Osteoblast (primary cell): ENCODE results near the gene TIAM2. TPM values are rescaled to one million over a fixed set of nuclear protein-coding genes. Genes with fewer than 3 reads are reported as not detected.
A peak's percentile ranks its signal among the peaks of the same experiment; 100 is the strongest.

Experiments
- DNase-seq: peaks from one replicate; pipeline ENCODE4 v3.0.0; 2011; ENCODE audit warnings: low spot score, mixed read lengths; ENCODE audit not compliant: insufficient read length; ENCODE audit errors: missing footprints
- H2AFZ ChIP-seq: 2 replicates; pipeline ENCODE4 v1.6.0; 2011; ENCODE audit warnings: mild to moderate bottlenecking, low read length
- H3K27ac ChIP-seq: 2 replicates; pipeline ENCODE4 v1.5.1; 2011; ENCODE audit warnings: mild to moderate bottlenecking, low read depth, low read length, moderate library complexity
- H3K27me3 ChIP-seq: 2 replicates; pipeline ENCODE4 v1.6.0; 2012; ENCODE audit warnings: mild to moderate bottlenecking, control low read depth, inconsistent platforms, low read length, moderate library complexity; ENCODE audit not compliant: insufficient read depth
- H3K36me3 ChIP-seq: 2 replicates; pipeline ENCODE4 v1.5.1; 2011; ENCODE audit warnings: mild to moderate bottlenecking, low read length, control low read depth, moderate library complexity; ENCODE audit not compliant: insufficient read depth
- H3K4me1 ChIP-seq: 2 replicates; pipeline ENCODE4 v1.5.1; 2011; ENCODE audit warnings: mild to moderate bottlenecking, low read length, control low read depth, moderate library complexity; ENCODE audit not compliant: insufficient read depth
- H3K4me2 ChIP-seq: 2 replicates; pipeline ENCODE4 v1.6.0; 2011; ENCODE audit warnings: mild to moderate bottlenecking, low read length; ENCODE audit not compliant: insufficient read depth
- H3K4me3 ChIP-seq: fragments of 200-600 bp; sonication (generic); 3 replicates; pipeline ENCODE4 v1.5.1; 2012; ENCODE audit warnings: mild to moderate bottlenecking, low read length, inconsistent platforms; ENCODE audit not compliant: insufficient read depth
- H3K79me2 ChIP-seq: 2 replicates; pipeline ENCODE4 v1.6.0; 2012; ENCODE audit warnings: mild to moderate bottlenecking, low read length, control low read depth, inconsistent platforms; ENCODE audit not compliant: insufficient read depth
- H3K9me3 ChIP-seq: 2 replicates; pipeline ENCODE4 v1.5.1; 2011; ENCODE audit warnings: low read depth, low read length, control low read depth
- H4K20me1 ChIP-seq: 2 replicates; pipeline ENCODE4 v1.6.0; 2012; ENCODE audit warnings: mild to moderate bottlenecking, low read length, control low read depth; ENCODE audit not compliant: insufficient read depth
- CTCF ChIP-seq: IDR thresholded peaks from 2 replicates; pipeline ENCODE4 v1.5.1; 2011; ENCODE audit warnings: mild to moderate bottlenecking, low read depth, low read length, moderate library complexity; ENCODE audit errors: extremely low read depth
- total RNA-seq: library from RNA; depleted of rRNA; stranded (reverse); fragments of >200 nt; gene quantifications from 2 replicates; pipeline ENCODE4 v1.2.3, GENCODE V29; 2012

Gene TIAM2
- total RNA-seq, 1 donor = 31.8 TPM

- DNase-seq = peak; percentile 19
- Histone ChIP-seq H3K4me3 (peak overlapping the region; percentile 71), H3K79me2 (peaks cover 57% of the 10 kb centered on the region), H3K4me1 (peaks cover 30% of the 10 kb centered on the region), H3K27me3 (no peaks in the 10 kb centered on the region), H3K4me2 (peak overlapping the region; percentile 74), H3K27ac (peak overlapping the region; percentile 88), H3K9me3 (no peaks in the 10 kb centered on the region), H2AFZ (no peak overlapping the region), H4K20me1 (no peaks in the 10 kb centered on the region), H3K36me3 (no peaks in the 10 kb centered on the region)
- TF ChIP-seq CTCF = no peak
Measured at GRCh38 chr6:155108070-155108820, 113.1 kb downstream of the TIAM2 start.

- Histone ChIP-seq H3K36me3 (no peaks in the 10 kb centered on the region), H3K27ac (no peak overlapping the region), H3K4me2 (no peak overlapping the region), H3K79me2 (peaks cover 76% of the 10 kb centered on the region), H3K27me3 (no peaks in the 10 kb centered on the region), H2AFZ (no peak overlapping the region), H3K9me3 (no peaks in the 10 kb centered on the region), H3K4me1 (peaks cover 25% of the 10 kb centered on the region), H4K20me1 (no peaks in the 10 kb centered on the region), H3K4me3 (no peak overlapping the region)
- DNase-seq = no peak
- TF ChIP-seq CTCF = no peak
Measured at GRCh38 chr6:155110721-155111120, 115.6 kb downstream of the TIAM2 start.

- H3K9me3 ChIP-seq = no peaks in the 10 kb centered on the region
- no peaks in the 10 kb centered on the region for H3K27me3 ChIP-seq
- no peak overlapping the region for H3K4me3 ChIP-seq
- no peak for DNase-seq
- no peak overlapping the region for H3K4me2 ChIP-seq
- peaks cover 32% of the 10 kb centered on the region for H3K4me1 ChIP-seq
- no peaks in the 10 kb centered on the region for H3K36me3 ChIP-seq
- H3K27ac ChIP-seq = no peak overlapping the region
- H4K20me1 ChIP-seq = no peaks in the 10 kb centered on the region
- TF ChIP-seq CTCF = no peak
- H3K79me2 ChIP-seq = peaks cover 81% of the 10 kb centered on the region
- H2AFZ ChIP-seq = no peak overlapping the region
Measured at GRCh38 chr6:155112757-155113156, 117.6 kb downstream of the TIAM2 start.

GRCh38 chr6:155115893-155116570 lies 120.9 kb downstream of the TIAM2 start:
- no peaks in the 10 kb centered on the region for H3K9me3 ChIP-seq
- no peaks in the 10 kb centered on the region for H4K20me1 ChIP-seq
- no peak for TF ChIP-seq CTCF
- peak overlapping the region; percentile 76 for H3K27ac ChIP-seq
- peaks cover 77% of the 10 kb centered on the region for H3K79me2 ChIP-seq
- H2AFZ ChIP-seq = peak overlapping the region; percentile 30
- no peak overlapping the region for H3K4me3 ChIP-seq
- H3K36me3 ChIP-seq = no peaks in the 10 kb centered on the region
- no peaks in the 10 kb centered on the region for H3K27me3 ChIP-seq
- peak overlapping the region; percentile 34 for H3K4me2 ChIP-seq
- peaks cover 35% of the 10 kb centered on the region for H3K4me1 ChIP-seq
- DNase-seq = no peak
